IPS-11a (cell line): ENCODE measurements around the gene SORL1.

Experiments
- H3K4me3 ChIP-seq: one replicate; pipeline ENCODE4 v1.5.1; 2013; ENCODE audit warnings: low read depth, low read length, control low read depth

The SORL1 gene

GRCh38 chr11:121581607-121582006 is 129.5 kb downstream of the SORL1 start:
- no peak overlapping the region for H3K4me3 ChIP-seq

GRCh38 chr11:121582296-121582695 is 130.2 kb downstream of the SORL1 start:
- H3K4me3 ChIP-seq: no peak overlapping the region

GRCh38 chr11:121583825-121584224 is 131.7 kb downstream of the SORL1 start:
- no peak overlapping the region for H3K4me3 ChIP-seq

- H3K4me3 ChIP-seq: no peak overlapping the region
These were observed 134.6 kb downstream of the SORL1 start for GRCh38 chr11:121586750-121587149.

- H3K4me3 ChIP-seq: no peak overlapping the region
These were observed 135.1 kb downstream of the SORL1 start for GRCh38 chr11:121587182-121587581.

- no peak overlapping the region for H3K4me3 ChIP-seq
These were observed 136.6 kb downstream of the SORL1 start for GRCh38 chr11:121588747-121589146.

GRCh38 chr11:121589946-121590537 is 137.9 kb downstream of the SORL1 start:
- H3K4me3 ChIP-seq: no peak overlapping the region

GRCh38 chr11:121590772-121591404 is 138.8 kb downstream of the SORL1 start:
- H3K4me3 ChIP-seq: no peak overlapping the region

GRCh38 chr11:121591405-121592033 is 139.4 kb downstream of the SORL1 start:
- no peak overlapping the region for H3K4me3 ChIP-seq

- H3K4me3 ChIP-seq: no peak overlapping the region
These were observed 140.6 kb downstream of the SORL1 start for GRCh38 chr11:121592708-121593107.

GRCh38 chr11:121595717-121596161 is 143.6 kb downstream of the SORL1 start:
- no peak overlapping the region for H3K4me3 ChIP-seq

- H3K4me3 ChIP-seq: no peak overlapping the region
These were observed 144.4 kb downstream of the SORL1 start for GRCh38 chr11:121596195-121597155.

- H3K4me3 ChIP-seq: no peak overlapping the region
These were observed 151.2 kb downstream of the SORL1 start for GRCh38 chr11:121603316-121603715.

- H3K4me3 ChIP-seq: no peak overlapping the region
These were observed 152.0 kb downstream of the SORL1 start for GRCh38 chr11:121604152-121604551.

GRCh38 chr11:121606354-121606753 is 154.2 kb downstream of the SORL1 start:
- H3K4me3 ChIP-seq: no peak overlapping the region

- no peak overlapping the region for H3K4me3 ChIP-seq
These were observed 155.2 kb downstream of the SORL1 start for GRCh38 chr11:121607341-121607740.

- H3K4me3 ChIP-seq: no peak overlapping the region
These were observed 156.5 kb downstream of the SORL1 start for GRCh38 chr11:121608545-121609098.

GRCh38 chr11:121610706-121611105 is 158.6 kb downstream of the SORL1 start:
- no peak overlapping the region for H3K4me3 ChIP-seq

GRCh38 chr11:121611242-121611641 is 159.1 kb downstream of the SORL1 start:
- no peak overlapping the region for H3K4me3 ChIP-seq

- no peak overlapping the region for H3K4me3 ChIP-seq
These were observed 161.6 kb downstream of the SORL1 start for GRCh38 chr11:121613724-121614123.
